ENCODE results near the gene ARHGAP19. TPM values are rescaled to one million over a fixed set of nuclear protein-coding genes. Genes with fewer than 3 reads are reported as not detected.

ARHGAP19 gene
- polyA plus RNA-seq, 3 donors, result 8.3 to 10.6 (median 10.2) TPM

- H3K4me3 ChIP-seq (replicated peaks in 1 of 3; ENCODE audit: low read depth in 2 of 3, low read length in 3 of 3), result peak overlapping the region in 2 of 3 experiments; percentile 90 to 99
- H3K4me2 ChIP-seq (replicated peaks; ENCODE audit: extremely low read depth, low read length, poor library complexity, severe bottlenecking), result peak overlapping the region; percentile 82
- Mint-ChIP-seq H3K9me3 (peaks cover 0 to 6% (median 2%) of the 10 kb centered on the region in 7 donors), H3K27ac (peak overlapping the region; percentile 57 to 90 (median 74)), H3K36me3 (peaks cover 63 to 80% of the 10 kb centered on the region in 2 donors), H3K4me1 (peaks cover 76% of the 10 kb centered on the region), H3K27me3 (ENCODE audit: low read depth in 3 of 3) (peaks cover 0 to 3% (median 0%) of the 10 kb centered on the region in 3 donors), H3K4me3 (peak overlapping the region; percentile 98 to 99)
- H3K36me3 ChIP-seq (replicated peaks in 1 of 2; ENCODE audit: control insufficient read depth in 1 of 2, insufficient read depth in 2 of 2, low read length in 2 of 2), result peaks cover 17 to 65% of the 10 kb centered on the region in 2 donors
- peak overlapping the region; percentile 87 for H3K9ac ChIP-seq (ENCODE audit: insufficient read depth, low read length, poor library complexity, severe bottlenecking)
- peaks cover 92% of the 10 kb centered on the region for H4K20me1 ChIP-seq (ENCODE audit: insufficient read depth, low read length)
- intact Hi-C loops (cut with micrococcal nuclease), result loop anchor here (1.0 to 10.0 kb wide), 6 partner anchors 8 to 165 kb away; partner anchors contain the start of genes ARHGAP19 (in 1 of the 2), MMS19 (in 1 of the 2), PGAM1 (in 1 of the 2) and UBTD1 (in 1 of the 2)
- TF ChIP-seq CTCF (IDR thresholded peaks at IDR 0.05), result no peak
- H3K27ac ChIP-seq (ENCODE audit: low read depth in 1 of 2, low read length in 2 of 2), result peak overlapping the region in 1 of 2 donors; percentile 71
- no peak for DNase-seq
- H2AFZ ChIP-seq (ENCODE audit: insufficient read depth, low read depth, low read length, poor library complexity, severe bottlenecking), result no peak overlapping the region
- peaks cover 94% of the 10 kb centered on the region for H3K79me2 ChIP-seq (ENCODE audit: insufficient read depth, low read length)
- no peaks in the 10 kb centered on the region for H3K9me3 ChIP-seq (replicated peaks in 1 of 2; ENCODE audit: control insufficient read depth in 1 of 2, insufficient read depth in 1 of 2, low read length in 2 of 2)
- no peaks in the 10 kb centered on the region for H3K27me3 ChIP-seq (ENCODE audit: control insufficient read depth in 2 of 2, insufficient read depth in 2 of 2, low read length in 2 of 2)
- WGBS (ENCODE audit: insufficient coverage), result 54% methylated on average over 3 of the region's 5 CpGs
- H3K4me1 ChIP-seq (ENCODE audit: control insufficient read depth in 1 of 2, insufficient read depth in 2 of 2, low read length in 2 of 2), result peaks cover 51 to 60% of the 10 kb centered on the region in 2 donors
Observed at GRCh38 chr10:97329766-97330165, 37.3 kb upstream of the ARHGAP19 start.

DNA sequence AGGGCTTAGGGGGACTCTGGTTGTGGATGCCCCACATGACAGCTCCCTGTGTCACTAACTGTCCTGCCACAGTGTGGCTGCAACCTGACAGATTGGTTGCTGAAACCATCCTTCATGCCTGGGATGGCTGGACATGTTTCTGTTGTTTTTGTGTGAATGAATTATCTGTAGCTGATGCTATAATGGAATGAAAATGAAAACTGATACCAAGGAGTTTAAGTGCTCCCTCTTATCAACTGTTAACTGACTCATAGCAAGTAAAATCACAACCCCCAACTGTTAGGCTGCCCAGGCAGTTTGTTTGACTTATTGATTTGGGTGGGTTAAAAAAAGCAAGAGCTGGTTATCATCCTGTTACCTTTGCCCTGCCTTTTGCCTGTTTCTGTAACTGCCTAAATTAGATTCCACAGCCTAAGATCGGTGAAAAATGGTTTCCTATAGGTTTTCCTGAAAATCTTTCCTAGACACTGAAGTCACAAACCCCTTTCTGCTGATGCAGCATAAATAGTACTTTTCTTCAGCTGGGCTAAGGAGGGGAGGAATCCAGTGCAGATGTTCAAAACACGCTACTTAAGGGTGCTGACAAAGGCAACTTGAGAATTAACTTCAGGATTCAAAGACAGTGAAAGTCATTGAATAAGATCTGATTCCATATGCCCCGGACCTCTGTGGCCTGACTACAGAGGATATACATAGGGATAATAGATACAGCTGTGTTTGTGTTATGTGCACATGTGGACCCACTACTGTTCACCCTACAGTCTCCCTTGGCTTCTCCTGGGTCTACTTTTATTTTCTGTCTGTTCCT is 36.4 kb upstream of the ARHGAP19 start:
- H2AFZ ChIP-seq (ENCODE audit: insufficient read depth, low read depth, low read length, poor library complexity, severe bottlenecking), result no peak overlapping the region
- Mint-ChIP-seq H3K4me1 (peaks cover 77% of the 10 kb centered on the region), H3K9me3 (peaks cover 0 to 7% (median 2%) of the 10 kb centered on the region in 7 donors), H3K36me3 (peaks cover 63 to 80% of the 10 kb centered on the region in 2 donors), H3K27me3 (ENCODE audit: low read depth in 3 of 3) (peaks cover 0 to 3% (median 0%) of the 10 kb centered on the region in 3 donors), H3K27ac (peak overlapping the region; percentile 46 to 87 (median 86)), H3K4me3 (peak overlapping the region in 1 of 2 donors; percentile 61)
- no peak for DNase-seq
- TF ChIP-seq CTCF (IDR thresholded peaks at IDR 0.05), result no peak
- H3K27me3 ChIP-seq (ENCODE audit: control insufficient read depth in 2 of 2, insufficient read depth in 2 of 2, low read length in 2 of 2), result no peaks in the 10 kb centered on the region
- peak overlapping the region in 1 of 3 experiments; percentile 99 for H3K4me3 ChIP-seq (replicated peaks in 1 of 3; ENCODE audit: low read depth in 2 of 3, low read length in 3 of 3)
- H3K4me1 ChIP-seq (ENCODE audit: control insufficient read depth in 1 of 2, insufficient read depth in 2 of 2, low read length in 2 of 2), result peaks cover 51 to 60% of the 10 kb centered on the region in 2 donors
- H3K9me3 ChIP-seq (replicated peaks in 1 of 2; ENCODE audit: control insufficient read depth in 1 of 2, insufficient read depth in 1 of 2, low read length in 2 of 2), result no peaks in the 10 kb centered on the region
- peaks cover 17 to 65% of the 10 kb centered on the region in 2 donors for H3K36me3 ChIP-seq (replicated peaks in 1 of 2; ENCODE audit: control insufficient read depth in 1 of 2, insufficient read depth in 2 of 2, low read length in 2 of 2)
- H3K9ac ChIP-seq (ENCODE audit: insufficient read depth, low read length, poor library complexity, severe bottlenecking), result no peak overlapping the region
- peak overlapping the region in 1 of 2 donors; percentile 71 for H3K27ac ChIP-seq (ENCODE audit: low read depth in 1 of 2, low read length in 2 of 2)
- intact Hi-C loops (cut with micrococcal nuclease), result no loop called here
- H3K4me2 ChIP-seq (replicated peaks; ENCODE audit: extremely low read depth, low read length, poor library complexity, severe bottlenecking), result peak overlapping the region; percentile 82
- WGBS (ENCODE audit: insufficient coverage), result no CpG with 5 or more reads among the region's 3 CpGs
- peaks cover 93% of the 10 kb centered on the region for H3K79me2 ChIP-seq (ENCODE audit: insufficient read depth, low read length)
- H4K20me1 ChIP-seq (ENCODE audit: insufficient read depth, low read length), result peaks cover 100% of the 10 kb centered on the region
